Hematopoietic multipotent progenitor cell treated with erythropoietin and hydrocortisone succinate and interleukin-3 and kit ligand, for 6 days (in vitro differentiated cells): ENCODE measurements around the gene CAMK1.

ENCODE experiments used
- DNase-seq: peaks from one replicate; pipeline ENCODE4 v3.0.0-alpha.2; 2015

CAMK1 gene

DNA sequence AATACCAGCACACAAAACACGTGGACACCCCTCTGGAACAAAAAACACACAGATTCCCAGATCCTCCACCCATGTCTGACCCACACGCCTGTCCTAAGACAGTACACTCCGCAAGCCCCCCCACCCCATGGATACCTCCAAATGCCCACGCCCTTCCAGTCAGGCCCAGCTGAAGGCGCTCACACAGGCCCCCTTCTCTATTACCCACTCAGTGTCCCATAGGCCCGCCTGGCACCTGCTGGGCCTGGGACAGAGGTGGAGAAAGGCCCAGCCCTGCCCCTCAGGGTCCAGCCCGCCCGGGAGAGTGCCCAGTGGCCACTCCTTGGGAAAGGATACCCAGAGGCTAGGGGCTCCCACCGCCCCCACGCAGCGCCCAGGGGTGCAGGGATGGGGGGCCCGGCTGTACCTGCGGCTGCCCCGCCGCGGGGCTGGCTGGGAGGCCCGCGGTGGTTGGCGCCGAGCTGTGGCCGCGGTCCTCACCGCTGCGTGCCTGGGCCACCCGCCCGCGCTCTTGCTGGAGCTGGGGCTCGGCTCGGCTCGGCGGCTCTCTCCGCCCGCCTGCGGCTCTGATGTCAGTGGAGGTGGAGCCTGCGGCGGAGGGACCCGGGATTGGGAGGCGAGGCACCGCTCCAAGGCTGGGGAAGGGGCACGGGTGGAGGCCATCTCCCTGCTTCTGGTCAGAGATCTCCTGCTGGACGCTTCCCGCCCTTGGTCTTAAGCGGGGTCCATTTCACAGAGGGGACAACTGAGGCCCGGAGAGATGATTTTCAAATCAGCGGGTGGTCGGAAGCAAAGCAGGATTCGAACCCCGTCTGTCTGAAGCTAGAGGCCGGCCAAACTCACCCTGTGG, at the start of gene CAMK1:
CAMK1 (minus strand) TSS at position 522 of the 850 bp plus-strand sequence. CDS start 2,198 bp downstream, outside the sequence.
- peak; percentile 75 for DNase-seq

DNA sequence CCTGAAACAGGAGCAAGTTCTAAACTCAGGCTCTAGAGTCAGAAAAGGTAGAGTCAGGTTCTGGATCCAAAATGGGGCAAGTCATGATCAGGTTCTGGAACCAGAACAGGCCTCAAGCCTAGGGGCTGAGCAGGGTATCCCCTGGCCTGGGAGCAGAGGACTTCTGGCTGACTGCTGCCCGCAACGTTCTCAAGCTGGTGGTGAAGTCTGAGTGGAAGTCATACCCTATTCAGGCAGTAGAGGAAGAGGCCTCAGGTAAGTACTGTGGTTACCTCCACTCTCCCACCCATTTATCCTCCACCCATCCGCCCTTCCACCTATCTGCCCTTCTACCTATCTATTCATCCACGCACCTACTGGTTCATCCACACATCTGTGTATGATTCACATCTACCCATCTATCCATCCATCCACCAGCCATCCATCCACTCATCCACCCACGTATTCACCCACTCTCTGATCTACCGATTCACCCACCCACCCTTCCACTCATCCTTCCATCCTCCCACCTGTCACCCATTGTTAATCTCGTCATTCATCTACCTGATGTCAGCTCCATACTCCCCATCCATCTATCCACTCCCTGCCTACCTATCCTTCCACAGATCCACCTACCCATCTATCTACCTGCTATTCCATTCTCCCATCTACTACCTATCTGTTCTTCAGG, 49.1 kb upstream of the CAMK1 start:
- DNase-seq, result no peak

DNA sequence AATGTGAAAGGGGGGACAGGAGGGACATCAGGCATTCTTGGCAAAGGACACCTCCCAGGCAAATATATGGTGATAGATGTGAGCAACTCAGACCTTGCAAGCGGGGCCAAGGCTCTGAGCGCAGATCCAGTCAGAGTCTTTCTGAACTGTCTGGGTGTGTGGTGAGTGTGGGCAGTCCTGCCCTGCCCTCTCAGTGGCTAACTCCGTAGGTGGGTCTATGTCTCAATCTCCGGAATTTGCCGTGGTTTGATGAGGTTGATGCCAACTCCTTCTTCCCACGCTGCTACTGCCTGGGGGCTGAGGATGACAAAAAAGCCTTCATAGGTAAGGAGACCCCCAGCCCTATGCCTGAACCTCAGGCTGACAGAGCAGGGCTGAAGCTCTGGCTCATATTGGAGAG, 47.7 kb upstream of the CAMK1 start:
- DNase-seq, result no peak

DNA sequence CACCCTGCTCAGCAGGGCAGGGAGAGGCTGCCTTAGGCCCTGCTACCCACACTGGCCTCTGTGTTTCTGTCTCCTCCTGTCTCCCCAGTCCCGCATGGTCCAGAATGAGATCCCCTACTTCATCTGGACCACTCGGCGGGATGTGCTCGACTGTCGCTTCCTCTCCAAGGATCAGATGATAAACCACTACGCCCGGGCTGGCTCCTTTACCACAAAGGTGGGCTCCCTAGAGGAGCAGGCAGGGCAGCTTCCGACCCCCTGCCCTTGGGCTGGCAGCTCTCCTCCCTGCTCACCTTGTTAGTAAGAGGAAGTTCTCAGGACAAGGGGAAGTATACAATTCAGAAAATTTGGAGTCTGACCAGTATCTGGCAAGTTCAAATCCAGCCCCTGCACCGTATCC, 46.2 kb upstream of the CAMK1 start:
- DNase-seq, result no peak

DNA sequence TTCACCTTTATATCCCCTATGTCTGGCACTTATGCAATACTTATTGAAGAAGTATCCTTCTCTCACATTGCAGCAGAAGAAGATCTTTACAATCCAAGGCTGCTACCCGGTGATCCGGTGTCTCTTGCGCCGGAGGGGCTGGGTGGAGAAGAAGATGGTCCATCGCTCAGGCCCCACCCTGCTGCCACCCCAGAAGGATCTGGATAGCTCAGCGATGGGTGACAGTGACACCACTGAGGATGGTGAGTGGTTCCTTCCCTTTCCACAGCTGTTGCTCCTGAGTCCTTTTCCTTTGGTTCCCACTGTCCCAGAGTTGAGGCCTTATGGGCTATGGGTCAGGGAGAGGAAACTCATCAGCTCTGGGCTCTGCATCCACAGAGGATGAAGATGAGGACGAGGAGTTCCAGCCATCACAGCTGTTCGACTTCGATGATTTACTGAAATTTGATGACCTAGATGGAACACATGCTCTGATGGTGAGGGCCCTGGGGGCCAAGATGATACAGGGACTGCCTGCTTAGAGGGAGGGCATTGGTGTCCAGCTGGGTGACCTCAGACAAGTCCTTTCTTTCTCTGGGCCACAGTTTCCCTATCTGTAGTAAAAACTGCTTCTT, 43.2 kb upstream of the CAMK1 start:
- no peak for DNase-seq

DNA sequence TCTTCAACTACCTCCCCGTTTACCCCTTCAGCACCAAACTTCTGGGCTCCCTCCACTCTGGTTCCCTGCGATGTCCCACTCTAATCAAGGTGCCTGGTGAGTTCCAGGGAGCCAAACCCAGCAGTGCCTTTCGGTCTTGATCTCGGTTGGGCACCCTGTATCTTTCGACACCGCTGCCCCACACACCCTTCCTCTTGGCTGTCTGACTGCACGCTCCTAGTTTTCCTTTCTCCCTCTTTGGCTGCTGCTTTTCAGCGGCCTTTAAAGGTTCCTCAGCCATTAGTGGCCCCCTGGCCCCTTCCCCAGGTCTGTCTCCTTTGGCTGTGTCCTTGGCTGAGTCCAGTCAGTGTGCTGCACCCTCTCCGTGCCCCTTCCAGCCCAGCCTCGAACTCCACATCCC, 41.1 kb upstream of the CAMK1 start:
- DNase-seq, result no peak

DNA sequence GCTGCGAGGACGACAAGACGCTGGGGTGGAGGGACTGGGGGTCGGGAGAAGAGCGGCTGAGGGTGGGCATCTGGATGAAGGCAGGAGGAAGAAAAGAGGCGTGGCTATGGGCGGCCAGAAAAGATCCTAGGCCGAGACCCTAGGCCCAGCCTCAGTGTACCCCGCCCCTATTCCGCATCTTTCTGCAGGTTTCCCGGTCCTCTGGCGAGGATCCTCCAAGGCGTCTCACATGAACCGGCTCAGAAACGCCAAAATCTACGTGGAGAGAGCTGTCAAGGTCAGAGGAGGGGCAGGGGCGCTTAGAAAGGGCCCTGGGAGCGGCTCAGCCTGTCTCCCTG, 40.7 kb upstream of the CAMK1 start:
- DNase-seq, result no peak

DNA sequence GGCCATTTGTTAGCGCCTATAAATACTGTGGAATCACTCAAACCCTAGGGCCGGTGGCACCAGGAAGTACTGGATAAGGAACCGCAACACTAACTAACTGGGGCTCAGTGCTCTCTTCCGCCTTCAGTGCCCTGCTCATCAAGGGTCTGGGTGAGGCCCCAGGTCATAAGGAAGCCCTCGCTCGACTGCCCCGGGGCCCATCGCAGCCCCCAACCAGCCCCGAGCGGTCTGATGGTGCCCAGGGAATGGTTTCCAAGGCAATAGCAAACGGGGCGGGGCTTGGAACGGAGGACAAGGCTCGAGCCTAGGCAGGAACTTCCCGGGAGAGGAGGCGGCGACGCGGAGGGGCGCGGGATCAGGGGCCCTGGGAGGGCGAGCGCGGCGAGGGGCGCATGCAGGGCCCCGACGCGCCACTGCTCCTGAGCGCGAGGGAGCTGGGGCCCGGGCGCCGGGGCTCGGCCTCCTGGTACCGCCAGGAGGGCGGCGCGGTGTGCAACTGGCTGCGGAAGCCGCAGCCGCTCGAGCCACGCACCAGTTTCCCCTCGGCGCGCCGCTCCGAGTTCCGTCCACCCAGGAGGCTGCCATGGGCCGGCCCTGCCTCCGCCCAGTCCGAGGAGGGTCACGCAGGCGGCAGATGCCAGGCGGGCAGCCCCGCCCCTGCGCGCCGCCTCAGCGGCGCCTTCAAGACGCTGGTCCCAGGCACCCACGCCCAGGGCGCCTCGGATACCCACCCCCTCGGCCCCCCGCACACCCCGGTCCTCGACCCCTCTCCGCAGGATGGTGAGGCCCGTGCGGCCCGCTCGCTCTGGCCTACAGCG, 40.1 kb upstream of the CAMK1 start, which contains the start of gene TTLL3:
TTLL3 (plus strand) TSS at position 648 of the 818 bp plus-strand sequence. CDS start 400 bp downstream, outside the sequence.
- DNase-seq, result peak; percentile 82

DNA sequence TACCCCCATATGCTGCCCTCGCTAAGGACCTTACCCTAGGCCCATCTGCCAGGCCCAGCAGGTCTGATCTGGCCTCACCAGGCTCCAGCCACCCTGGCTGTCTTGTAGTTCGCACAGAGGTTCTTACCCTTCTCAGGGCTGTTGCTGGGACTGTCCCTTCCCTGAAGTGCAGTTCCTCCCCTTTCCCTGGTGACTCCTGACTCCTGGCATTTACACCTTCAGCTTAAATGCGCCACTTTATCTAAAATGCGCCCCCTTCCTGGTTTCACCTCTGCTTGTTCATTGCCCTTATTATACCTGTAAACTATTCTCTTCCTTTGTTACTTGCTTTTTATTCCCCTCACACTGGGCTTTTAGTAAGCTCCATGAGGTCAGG, 39.5 kb upstream of the CAMK1 start:
- DNase-seq, result no peak

DNA sequence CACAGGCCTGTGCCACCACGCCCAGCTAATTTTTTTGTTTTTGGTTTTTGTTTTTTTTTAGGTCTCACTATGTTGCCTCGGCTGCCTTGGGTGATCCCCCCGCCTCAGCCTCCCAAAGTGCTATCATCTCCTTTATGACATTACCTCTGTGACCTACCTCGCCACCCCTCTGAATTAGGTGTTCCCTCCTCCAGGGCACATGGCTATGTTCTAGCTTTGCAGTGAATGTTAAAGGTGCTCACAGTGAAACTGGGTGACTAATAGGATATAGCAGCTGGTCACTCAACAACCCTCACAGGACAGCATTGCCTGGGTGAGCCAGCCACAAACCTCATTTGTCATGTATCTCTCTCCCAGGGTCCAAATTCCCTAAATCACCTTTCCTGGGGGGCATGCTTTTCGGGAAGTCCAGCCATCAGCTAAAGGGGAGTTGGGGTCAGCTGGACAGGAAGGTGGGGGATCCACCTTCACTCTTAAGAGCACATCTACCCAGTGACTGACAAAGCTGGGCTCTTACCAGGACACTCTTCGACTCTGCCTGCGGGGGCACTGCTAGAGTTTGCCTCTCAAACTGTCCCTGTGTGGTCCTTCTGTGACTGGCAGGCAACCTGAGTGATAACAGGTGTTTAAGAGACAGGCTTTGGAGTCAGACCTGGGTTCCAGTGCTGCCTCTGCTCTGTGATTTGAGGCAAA, 38.7 kb upstream of the CAMK1 start:
- peak; percentile 86 for DNase-seq

DNA sequence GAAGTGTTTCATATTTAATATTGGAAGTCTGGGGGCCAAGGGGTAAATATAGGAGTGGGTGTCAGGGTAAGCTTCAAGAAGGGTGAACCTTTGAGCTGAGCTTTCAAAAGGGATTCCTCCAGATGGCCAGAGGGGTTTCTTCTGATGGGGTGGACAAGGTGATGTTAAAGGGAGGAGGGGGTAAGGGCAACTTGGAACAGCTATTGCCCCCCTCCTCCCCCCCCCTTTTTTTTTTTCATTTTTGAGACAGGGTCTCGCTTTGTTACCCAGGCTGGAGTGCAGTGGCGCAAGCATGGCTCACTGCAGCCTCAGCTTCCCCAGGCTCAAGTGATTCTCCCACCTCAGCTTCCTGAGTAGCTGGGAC, 38.2 kb upstream of the CAMK1 start:
- DNase-seq, result no peak

DNA sequence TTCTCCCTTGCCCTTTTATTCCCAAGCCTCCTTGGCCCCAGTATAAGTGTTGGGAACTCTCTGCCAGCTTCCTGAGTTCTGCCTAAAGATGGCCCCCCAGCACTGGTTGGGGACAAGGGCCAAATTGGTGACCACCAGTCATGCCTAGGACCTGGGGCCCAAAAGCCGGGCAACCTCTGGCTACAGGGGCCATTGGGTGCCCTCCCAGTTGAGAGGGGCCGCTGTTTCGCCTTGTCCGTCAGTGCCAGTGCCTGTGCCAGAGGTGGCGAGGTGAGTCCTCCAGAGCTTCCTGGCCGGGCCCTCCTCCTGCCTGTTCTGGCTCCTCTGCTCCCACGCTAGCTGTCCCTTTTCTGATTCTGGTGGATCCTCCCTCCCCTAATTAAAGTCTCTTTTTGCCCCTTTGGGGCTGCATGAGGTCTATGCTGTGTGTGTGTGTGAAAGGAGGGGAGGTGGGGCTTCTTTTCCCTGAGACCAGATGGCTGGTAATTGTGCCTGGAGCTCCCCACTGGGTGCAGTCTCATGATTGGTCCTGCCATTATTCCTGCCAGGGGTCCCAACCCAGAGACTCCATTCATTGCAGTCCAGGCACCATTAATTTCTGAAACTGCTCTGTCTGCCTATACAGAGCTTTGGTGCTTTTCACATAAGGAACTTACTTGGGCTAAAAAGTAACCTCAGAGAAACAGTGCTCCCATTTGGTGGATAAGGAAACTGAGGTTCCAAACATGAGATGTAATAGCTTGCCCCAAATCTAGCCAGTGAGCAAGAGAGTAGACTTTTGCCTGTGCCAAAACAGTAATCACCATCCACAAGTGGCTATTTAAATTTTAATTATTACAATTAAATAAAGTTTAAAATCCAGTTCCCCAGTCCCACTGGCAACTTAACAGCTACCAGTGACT, 37.2 kb upstream of the CAMK1 start:
- DNase-seq, result no peak

DNA sequence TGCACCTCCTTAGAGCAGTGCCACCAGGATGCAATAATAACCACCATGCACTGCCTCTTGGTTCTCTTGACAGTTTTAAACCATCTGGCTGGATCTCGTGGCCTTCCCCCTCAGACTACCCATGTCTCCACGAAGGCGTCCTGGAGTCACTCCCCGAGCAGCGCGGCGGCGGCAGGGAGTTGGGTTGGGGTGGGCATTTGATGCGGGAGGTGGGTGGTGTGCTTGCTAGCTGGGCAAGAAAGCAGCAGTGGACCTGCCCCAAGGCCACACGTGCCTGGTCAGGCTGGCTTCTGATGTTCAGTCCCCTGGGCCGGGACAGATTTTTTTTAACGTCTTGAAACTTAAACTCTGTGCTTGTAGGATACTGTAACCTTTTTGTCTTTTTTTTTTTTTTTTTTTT, 36.4 kb upstream of the CAMK1 start:
- DNase-seq, result no peak

DNA sequence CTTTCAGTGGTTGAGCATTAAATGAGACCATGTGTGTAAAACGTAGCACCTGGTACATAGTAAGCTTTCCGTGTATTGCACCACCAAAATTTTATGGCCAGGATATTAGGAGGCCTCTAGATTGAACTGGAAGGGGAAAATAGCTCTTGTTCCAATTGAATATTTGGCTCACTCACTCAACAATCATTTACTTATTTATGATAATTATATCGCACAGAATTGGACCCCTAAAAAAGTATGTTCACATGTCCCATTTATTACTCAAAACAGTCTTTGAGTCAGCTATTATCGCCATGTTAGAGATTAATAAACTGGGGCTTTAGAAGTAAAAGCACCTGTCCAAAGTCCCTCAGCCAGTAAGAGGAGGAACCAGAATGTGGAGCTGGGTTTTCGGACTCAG, 35.2 kb upstream of the CAMK1 start:
- no peak for DNase-seq

DNA sequence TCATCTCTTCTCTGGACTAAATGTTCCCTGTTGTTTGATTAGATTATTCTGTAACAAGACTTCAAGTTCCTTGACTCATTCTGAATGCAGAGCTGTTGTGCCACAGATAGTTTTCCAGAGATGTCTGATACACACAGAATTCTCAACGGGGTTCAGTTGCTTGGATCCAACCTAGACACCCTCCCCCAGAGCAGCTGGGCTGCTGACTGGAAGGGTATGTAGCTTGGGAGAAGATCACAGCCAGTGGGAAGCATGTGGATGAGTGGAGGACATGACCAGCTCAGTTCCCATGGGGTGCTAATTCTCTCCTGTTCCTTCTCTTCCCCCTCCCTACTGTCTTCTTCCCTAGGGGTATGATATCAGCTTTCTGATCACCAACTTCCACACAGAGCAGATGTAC, 33.7 kb upstream of the CAMK1 start:
- DNase-seq, result no peak

DNA sequence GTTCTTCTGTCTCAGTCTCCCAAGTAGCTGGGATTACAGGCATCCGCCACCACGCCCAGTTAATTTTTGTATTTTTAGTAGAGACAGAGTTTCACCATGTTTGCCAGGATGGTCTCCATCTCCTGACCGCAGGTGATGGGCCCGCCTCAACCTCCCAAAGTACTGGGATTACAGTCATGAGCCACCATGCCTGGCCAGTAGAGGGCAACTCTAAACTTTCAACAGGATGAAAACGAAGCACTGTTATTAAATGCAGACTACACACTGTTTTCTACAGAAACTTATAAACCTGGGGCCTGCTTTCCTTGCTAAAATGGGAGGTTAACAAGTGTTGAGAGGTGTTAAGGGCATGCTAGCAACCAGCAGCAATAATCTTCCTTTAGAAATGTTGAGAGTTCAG, 30.8 kb upstream of the CAMK1 start:
- no peak for DNase-seq

DNA sequence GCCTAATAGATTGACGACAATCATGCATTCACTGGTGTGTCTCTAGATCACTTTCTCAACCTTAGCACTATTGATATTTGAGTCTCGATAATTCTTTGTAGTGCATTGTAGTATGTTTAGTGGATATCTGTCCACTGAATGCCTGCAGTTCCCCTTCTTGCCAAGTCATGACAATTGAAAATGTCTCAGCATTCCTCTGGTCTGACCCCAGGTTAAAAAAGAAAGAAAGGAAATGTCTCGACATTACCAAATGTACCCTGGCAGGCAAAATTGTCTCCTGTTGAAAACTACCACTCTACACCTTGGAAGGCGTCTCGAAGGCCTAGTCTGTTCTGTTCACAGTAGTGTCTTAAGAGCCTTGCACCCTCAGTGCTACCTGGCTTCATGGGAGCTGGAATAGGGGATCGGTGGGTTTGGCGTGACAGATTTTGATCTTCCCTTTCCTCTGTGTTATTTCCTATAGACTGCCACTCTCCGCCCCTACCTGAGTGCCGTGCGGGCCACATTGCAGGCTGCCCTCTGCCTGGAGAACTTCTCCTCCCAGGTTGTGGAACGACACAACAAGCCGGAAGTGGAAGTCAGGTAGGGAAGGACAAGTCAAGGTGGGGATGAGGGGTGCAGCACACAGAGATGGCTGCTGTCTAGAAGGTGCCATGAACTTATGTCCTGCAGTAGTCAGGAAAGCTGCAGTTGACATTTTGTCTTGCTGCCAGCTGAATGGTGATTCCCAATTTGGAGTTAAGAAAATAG, 27.6 kb upstream of the CAMK1 start:
- no peak for DNase-seq

DNA sequence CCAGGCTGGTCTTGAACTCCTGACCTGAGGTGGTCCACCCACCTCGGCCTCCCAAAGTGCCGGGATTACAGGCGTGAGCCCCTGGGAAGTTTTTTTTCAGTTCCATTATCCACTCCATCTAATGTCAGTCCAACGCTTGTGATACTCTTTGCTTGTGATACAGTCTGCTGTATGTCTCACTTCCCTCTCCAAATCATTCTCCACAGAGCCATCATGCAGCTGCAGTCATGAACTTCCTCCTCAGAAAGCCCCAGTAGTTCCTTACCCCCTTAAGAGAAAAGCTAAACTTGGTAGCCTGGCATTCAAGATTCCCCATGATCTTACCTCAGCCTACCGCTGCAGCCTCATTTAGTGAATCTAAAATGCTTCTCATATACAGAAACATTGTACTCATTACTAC, 25.5 kb upstream of the CAMK1 start:
- no peak for DNase-seq

DNA sequence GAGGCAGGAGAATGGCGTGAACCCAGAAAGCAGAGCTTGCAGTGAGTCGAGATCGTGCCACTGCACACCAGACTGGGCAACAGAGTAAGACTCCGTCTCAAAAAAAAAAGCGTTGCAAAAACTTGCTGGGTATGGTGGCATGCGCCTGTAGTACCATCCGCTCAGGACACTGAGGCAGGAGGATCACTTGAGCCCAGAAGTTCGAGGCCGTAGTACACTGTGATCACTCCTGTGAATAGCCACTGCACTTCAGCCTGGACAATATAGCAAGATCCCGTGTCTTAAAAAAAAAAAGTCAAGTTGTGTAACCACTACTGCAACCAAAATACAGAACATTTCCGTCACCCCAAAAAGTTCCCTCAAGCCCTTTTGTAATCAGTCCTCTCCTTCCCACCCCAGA, 24.7 kb upstream of the CAMK1 start:
- no peak for DNase-seq

DNA sequence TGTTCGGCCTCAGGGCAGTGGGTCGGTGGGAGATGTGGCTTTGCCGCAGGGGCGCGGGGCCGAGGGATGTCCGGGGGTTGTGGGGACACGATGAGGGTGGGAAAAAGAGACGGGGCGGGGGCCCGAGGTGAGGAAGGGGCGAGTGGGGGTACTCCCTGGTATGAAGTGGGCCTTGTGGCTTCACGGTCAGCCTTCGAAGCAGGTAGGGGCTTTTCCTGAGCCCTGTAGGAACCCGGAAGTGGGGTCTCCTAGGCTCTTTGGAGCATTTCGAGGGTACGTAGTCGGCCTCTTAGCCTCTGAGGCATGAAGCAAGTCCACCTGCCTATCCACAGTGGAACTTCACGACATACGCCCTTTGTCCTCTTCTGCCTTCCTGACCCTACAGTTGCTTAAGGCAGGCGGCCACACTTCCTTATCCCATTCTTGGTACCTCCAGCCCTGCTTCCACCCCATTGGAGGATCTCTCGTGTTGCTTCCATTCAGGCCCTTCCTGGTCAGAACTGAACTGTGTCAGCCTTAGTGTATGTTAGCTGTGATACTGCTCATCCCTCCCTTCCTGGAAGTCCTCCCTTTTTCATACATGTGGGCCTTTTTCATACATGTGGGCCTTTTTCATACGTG, 23.5 kb upstream of the CAMK1 start:
- peak; percentile 79 for DNase-seq
